Measurements from ENCODE around the gene ELAVL1.

GRCh38 chr19:8021374-8021773, 15.9 kb upstream of the ELAVL1 start:
- TF ChIP-seq CTCF (IDR thresholded peaks at IDR 0.05; ENCODE audit: insufficient read depth, low read depth, low read length) (no peak), EZH2 (IDR thresholded peaks at IDR 0.05; ENCODE audit: insufficient read depth, low read length) (no peak)
